NCI-H1105 treated with DMSO at 0.1 percent for 48 hours (cell line): ENCODE data around the gene CPNE2.
A peak's percentile ranks its signal among the peaks of the same experiment; 100 is the strongest.

ENCODE experiments used
- DNase-seq: peaks from one replicate; lab custom pipeline; 2025; lab: John Stamatoyannopoulos, UW

Gene CPNE2

DNA sequence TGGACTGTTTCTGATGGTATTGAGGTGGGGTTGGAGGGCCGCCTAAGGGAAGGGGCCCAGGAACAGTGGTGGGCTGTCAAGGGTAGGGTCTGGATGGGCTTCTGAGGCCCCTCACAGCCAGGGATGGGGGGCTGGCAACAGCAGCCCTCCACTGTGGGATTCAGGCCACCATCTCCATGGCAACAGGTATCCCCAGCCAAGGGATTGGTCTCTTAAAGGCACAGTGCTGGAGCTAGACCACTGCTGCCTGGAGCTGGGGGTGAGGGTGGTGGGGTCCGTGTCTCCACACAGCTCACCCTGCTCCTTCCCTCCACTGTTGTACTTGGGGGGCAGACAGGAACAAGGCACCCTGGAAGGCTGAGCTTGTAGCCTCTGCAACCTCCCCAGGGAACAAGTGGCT, 51.6 kb downstream of the CPNE2 start:
- DNase-seq = no peak

DNA sequence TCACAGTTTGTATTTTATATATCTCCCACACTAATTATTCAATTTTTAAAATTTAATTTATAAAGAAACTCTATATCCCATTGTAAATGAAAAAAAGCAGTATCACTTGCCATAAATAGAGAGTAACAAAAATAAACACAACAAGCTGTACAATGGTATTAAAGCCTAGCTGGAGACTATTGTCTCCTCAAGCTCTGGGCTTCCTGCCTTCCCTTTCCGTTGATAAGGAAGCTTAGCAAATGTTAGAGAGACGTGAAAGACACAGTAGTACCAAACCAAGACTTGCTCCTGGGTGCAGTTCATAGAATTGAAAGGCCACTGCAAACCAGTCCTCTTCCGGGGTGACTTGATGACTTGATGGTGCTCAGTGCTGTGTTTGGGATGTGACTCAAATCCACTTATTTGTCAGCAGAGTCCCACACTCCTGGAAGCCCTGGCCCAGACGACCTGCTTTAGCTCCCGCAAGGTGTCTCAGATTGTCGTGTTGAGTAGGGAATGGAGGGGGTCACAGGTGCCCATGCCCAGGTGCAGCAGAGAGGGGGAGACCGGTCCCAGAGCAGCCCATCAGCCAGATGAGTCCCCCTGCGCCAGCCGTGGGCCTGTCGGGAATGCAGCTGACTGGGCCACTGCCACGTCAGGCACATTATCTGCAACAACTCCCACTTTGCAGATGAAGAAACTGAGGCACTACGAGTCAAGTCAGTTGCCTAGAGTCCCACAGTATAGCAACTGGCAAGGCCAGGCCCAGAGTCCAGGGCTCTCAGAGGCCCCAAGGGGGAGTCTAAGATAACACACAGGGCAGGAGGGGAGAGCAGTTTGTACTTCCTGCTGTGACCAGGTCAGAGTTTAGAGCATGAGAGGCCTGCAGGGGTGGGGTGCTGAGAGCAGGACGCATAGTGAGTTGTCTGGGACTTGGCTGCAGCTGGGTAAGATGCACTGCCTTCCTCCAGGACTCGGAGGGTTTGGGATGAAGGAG, 53.0 kb downstream of the CPNE2 start:
- DNase-seq = no peak

DNA sequence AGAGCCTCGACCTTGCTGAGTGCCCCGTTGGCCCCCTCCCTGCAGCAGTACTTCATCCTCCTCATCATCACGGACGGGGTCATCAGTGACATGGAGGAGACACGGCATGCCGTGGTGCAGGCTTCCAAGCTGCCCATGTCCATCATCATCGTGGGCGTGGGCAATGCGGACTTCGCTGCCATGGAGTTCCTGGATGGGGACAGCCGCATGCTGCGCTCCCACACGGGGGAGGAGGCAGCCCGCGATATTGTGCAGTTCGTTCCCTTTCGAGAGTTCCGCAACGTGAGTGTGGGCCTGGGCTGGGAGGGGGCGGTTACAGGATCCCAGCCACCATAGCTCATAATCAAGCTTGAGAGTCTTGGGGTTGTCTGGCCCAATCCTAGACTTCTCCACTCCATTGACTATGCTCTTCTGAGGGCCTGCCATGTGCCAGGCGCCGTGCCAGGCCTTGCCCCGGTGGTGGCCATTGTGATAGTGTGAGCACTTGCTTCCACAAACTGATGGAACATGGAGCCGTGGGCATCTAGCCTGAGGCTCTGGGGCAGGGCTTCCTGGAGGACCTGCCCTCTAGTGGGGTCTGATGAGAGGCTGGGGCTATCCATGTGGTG, 53.8 kb downstream of the CPNE2 start:
- DNase-seq = no peak

DNA sequence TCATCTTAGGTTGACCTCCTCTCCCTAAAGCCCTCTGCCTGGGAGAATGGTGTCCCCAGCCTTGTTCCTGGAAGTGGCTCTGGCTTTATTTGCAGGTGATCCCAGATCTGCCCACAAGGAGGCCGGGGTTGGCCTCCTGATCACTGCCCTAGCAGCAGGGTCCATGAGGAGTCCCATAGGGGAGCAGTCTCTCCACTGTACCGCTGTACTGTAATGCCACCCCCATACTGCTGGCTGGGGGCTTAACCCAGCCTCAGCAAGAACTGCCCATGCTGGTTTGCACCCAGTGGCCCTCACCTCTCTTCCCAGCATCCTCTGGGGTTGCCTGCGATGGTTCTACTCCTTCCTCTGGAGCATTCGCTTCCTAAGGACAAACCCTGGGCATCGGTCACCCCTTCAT, 54.4 kb downstream of the CPNE2 start:
- DNase-seq = no peak

DNA sequence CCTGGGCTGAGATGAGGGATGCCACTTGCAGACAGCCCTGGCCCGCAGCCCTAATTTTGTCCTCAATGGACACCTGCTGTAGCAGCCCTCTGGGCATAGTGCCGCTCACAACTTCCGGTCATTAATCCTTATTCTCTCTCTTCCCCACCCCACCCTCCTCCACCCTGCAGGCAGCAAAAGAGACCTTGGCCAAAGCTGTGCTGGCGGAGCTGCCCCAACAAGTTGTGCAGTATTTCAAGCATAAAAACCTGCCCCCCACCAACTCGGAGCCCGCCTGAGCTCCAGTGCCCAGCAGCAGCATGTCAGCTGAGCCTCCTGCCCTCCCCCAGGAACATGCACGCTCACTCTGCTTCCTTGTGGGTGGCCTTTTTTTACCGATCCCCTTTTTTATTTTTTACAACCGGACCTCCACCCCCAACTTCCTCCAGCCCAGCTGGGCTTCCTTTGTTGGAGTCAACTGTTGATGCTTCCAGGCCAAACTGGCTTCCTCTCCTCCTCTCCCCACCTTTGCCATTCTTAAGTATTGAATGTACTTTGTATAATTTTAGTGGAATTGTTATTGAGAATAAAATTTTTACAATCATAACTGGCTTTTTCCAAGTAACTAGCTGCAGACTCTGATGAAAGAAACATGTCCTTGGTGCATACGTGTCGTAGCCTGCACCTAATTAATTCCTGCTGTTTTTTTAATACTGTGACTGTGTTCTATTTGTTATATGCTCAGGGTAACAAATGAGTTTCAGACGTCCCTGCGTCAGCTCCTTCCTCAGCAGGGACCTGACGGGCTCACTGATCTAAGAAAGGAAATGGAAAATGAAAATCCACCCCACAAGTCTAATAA, 55.2 kb downstream of the CPNE2 start:
- DNase-seq = no peak

DNA sequence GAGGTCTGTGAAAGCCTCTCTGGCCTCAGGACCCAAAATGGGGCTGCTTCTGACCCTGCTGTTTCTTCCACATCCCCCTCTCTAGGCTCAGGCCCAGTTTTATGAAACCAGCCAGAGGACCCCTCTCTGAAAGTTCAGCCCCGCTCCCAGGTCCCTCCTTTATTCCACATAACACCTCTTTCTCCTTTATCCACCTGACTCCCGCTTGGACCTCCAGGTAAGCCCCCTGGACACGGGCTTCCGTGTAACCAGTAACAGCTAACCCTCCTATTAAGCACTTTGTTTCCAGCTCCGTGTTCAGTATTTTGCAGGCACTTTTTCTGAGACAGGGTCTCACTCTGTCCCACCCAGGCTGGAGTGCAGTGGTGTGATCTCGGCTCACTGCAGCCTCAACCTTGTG, 56.1 kb downstream of the CPNE2 start:
- no peak for DNase-seq

DNA sequence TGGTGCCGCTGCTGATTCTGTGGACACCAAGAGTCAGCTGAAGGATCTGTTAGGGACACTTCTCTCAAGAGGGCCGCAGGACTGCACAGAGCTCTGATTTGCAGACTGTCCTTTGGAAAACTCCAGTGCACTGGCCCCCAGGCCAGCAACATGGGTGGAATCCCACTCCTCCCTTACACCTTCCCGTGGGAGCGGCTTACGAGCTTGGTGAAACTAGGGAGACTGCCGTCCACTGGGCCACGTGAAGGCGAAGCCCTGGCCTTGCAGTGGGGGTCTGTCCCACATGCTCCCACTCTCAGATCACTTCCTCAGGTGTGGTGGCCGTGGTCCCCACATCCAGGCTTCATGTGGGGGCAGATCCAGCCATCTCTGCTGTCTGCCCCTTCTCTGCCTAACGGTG, 57.0 kb downstream of the CPNE2 start:
- DNase-seq = no peak

DNA sequence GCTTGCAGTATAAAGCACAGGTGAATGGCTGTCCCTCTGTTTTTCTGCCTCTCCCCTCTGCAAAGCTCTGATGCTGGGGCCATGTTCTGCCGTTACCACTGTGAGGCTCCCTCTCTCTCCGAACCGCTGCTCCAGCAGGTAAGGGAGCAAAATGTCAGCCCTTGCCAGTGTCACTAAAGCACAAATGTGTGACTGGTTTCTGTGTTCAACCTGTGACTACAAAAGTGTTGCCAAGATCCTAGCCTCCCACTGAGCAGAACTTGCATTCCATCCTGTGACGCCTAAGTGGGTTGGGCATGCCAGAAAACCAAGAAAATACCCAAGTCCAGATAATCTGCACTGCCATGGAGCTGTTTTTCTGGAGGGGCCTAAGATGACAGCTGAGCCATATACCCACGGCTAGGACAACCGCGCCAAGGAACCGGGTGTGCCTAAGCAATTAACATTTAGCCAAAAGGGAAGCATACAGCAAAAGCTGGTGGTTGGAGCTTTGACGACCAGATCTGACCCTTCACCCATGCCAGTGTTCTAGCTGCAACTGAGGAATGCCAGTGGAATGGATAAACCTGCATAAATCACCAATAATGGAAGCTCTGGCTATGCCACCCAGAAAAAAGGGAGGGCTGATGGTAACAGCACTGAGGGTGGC, 58.4 kb downstream of the CPNE2 start:
- no peak for DNase-seq

DNA sequence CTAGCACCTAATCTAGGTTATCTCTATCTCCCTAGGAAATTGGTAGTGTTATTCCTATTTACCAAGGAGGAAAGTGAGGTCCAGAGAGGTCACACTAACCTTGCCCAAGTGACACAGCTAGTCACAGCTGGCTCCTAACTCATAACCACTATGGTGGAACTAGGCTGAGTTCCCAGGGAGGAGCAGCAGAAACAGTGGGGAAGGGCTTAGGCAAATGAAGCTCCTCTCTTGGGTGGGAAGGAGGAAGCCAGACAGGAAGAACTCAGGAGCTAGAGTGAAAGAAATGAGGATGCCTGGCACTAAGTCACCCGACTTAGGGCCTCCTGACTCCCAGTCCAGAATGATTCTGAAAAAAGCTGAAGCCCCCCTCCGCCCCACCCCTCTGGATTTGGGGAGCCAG, 59.0 kb downstream of the CPNE2 start:
- DNase-seq = no peak

DNA sequence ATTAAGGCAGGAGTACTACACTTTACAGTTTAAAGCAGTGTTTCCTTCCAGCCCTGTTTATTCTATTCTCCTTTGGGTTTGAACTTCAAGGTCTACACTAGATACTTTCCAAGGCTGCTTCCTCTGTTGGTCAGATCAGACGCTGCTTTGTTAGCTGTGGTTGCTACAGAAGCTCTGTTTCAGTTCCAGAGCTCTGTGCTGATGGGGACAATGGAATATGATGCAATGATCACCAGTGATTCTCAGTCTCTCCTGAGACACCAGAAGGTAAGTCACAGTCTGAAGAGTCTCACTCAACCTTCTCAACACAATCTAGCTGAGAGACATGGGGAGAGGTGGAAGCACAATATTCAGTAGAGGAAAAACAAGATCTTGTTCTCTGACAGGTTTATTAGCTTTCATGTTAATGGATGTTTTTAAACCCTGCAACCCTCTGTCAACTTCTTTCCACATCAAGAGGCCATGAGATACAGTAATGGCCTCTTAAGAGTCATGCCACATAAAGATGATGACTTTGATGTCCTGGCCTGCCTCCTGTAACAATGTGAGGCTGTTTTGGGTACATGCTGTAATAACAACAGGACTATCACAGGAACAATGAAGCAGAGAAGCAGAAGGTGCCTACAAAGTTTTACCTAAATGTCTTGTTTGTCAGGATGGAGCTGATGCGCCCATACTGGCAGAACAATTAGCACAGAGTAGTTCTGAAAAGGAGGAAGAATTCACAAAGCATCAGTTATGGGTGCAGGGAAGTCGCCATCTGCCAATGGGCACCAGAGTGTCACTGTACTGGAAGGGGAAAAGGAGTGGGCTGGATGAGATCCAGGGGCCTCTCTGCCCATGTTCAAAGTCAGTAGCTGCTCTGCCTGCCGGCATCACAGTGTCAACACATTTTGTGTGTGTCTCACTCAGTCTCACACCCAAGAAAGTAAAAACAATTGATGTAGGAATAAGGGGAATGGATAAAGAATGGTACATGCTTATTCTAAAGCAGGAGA, 60.0 kb downstream of the CPNE2 start:
- DNase-seq = no peak

DNA sequence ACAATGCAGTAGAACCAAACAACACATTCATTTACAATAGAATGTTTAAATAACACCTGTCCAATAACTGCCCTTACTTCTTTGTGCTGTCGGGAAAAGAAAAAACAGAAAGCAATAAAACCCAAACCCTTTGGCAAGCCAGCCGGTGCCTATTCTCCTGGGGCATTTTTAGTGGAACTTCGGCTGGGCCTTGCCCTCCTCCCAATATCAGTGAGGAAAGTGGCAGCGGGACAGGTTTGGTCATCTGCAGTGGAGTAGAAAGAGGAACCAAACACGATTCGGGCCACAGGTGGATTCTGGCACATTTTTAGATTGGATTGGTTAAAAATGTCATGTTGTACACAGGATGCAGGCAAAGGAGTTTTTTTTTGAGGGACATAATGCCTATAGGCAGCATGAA, 61.5 kb downstream of the CPNE2 start:
- no peak for DNase-seq

DNA sequence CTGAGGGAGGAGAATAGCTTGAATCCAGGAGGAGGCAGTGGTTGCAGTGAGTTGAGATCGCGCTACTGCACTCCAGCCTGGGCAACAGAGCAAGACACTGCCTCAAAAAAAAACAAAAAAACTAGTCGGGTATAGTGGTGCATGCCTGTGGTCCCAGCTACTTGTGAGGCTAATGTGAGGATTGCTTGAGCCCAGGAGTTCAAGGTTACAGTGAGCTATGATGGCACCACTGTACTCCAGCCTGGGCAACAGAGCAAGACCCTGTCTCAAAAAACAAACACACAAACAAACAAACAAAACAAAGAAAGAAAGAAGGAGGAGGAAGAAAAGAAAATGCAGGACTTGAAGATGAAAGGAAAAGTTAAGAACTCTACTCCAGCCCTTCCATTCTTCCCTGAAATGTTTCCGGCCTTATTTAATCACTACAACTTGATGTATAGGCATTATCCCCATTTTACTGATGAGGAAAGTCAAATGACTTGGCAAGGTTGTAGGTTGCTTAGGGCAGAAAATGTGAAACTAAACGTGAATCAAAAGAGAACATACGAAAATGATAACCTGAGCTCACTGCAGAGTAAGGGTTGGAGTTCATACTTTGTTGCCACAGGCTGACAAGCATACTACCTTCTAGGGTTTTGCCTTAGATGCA, 63.4 kb downstream of the CPNE2 start:
- DNase-seq = no peak

DNA sequence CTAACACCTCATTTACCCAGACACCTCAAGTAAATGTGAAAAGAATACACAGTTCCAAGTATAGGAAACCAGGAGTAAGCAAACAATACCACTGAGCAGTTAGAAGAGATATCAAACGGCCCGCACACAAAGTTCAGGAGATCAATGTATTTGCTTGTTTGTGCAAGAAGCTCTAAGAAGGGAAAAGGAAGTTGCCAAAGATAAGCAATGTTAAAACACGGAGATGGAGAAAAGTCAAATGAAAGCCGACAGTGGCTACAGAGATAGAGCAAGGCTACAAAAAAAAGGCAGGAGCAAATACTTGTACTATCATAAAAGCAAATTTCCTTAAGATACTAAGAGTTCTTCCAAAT, 63.9 kb downstream of the CPNE2 start:
- no peak for DNase-seq

DNA sequence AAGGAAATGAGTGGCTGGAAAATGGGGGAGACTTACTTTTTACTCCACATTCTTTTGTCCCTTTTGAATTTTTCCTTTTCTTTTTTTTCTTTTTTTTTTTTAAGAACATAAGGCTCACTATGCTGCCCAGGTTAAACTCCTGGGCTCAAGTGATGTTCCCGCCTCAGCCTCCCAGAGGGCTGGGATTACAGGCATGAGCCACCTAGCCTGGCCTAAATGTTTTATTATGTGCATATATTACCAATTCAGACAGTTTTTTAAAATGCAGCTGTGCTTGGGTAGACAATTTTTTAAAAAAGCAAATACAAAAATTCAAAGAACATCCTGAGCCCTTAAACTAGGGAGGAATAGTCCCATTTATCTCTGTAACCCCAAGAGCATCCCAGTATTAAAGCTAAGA, 65.2 kb downstream of the CPNE2 start:
- DNase-seq = no peak

DNA sequence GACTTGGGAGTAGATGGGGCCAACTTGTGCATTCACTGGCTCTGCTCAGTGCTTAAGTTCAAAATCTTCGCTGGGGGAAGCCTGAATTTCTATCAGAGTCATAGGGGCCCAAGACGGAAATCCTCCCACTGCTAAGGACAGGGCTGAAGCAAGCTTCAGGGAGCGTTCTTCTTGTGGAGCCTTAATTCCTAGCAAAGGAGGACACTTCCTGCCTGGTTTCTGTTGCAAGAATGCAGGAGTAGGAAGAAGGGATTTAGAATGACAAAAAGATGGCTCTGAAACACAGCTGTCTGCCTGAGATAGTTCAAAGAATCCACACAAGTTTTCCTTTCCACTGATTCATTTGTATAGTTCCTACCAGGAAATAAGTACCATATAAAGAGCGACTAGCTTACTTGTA, 67.1 kb downstream of the CPNE2 start:
- no peak for DNase-seq

DNA sequence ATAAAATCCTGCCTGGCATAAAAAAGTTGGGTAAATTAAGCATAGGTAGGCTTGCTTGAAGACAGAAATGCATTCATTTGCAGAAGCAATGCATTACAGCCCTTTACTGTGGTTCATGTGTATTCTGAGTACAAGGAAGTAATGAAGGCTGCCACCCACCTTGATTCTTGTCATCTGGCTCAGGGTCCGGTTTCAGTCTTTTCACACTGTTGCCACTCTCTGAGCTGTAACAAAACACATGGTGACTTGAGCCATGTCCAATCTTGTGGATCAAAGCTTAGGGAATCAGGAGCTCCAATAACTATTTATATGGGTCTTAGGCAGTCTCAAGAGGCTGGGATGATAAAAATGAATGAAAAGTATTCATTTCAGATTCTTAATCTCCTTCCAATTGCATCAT, 71.5 kb downstream of the CPNE2 start:
- DNase-seq = no peak

DNA sequence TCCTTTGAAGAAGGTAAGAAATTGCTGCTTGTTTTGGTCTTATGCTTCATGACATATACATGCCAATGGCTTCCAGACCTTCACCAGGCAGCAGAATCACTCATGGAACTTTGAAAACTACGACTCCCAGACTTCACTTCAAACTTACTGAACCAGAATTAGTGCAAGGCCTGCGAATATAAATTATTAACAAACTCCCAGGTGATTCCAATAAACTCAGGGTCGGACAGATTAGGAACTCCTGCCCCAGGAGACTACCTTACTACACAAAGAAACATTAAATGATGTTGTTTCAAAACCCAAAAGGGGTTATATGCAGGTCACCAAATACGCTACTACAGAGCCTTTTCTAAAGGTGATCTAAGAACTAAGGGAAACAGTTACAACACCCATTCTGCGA, 73.1 kb downstream of the CPNE2 start:
- DNase-seq = no peak

DNA sequence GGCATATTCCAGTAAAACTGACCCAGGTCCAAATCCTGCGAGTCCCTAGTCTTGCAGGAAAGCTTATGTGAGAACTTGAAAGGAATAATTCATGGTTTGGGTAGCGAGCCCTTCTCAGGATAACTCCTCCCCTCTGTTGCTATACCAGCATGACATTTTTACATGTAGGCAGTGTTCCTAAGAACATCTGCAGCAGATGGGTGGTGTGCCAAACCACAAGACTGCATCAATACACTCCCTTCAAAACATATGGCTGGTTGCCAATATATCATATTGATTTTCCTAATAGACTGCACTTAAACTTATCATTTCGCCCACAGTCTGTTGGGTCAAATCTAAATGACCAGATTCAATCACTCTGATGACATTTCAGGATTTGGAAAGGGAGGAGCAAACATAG, 73.6 kb downstream of the CPNE2 start:
- peak; percentile 68 for DNase-seq

DNA sequence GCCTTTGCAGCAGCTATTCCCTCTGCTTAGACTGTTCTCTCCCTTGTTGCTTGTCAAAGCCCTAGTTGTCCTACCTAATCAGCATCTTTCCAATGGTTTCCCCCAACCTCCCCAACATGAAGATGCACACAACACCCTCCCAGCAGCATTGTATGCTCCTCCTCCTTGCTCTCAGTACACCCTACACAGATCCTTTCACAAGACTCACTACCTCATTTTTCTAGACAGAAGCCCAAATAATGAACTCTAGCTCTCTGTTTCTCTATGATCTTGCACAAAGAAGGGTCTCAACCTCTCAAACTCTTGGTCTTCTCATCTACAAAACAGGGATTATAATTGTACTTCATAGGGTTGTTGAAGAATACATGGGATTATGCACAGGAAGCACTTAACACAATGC, 74.1 kb downstream of the CPNE2 start:
- DNase-seq = no peak

DNA sequence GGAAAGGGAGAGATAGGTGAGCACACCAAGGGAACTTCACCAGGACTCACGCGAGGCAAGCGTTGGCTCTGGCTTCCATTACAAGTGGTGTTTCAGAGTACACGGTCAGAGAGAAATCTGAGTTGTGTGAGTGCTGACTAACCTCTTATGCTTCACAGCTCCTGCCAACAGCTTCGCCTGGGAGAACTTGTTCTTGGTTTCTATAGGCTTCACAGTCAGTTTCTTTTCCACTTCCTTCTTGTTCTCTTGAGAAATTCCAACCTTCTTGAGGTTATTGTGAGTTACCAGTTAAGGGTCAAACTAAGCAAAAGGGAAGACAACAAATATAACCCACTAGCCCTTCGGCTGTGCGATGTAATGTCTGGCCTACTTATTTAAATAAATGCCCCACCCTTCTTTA, 74.6 kb downstream of the CPNE2 start:
- no peak for DNase-seq

DNA sequence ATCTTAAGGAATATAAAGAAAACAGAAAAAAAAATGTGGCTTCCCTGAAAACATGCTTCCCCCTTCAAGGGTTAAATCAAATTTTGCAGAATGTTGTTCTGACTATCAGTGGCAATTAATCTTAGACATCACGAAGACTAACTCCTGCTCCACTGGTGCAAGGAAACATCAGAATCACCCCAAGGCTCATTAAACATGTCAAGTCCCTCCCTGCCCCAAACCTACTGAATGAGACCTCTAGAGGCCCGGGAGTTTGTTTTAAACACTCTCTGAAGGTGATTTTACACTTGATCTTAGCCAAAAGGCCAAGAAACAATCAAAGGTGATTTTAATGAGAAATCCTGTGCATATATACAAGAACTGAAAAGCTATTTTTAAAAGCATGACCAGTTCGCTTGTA, 75.2 kb downstream of the CPNE2 start:
- no peak for DNase-seq
